Calu3 (cell line): ENCODE results near the gene PLA2G7. TPM values are rescaled to one million over a fixed set of nuclear protein-coding genes. Genes with fewer than 3 reads are reported as not detected.
"Not testable (repeated sequence)": the region's sequence is repeated elsewhere in the genome, so short reads cannot be mapped to it uniquely, and the experiment has no call there.

Source experiments
- BruUV-seq: library from RNA; stranded (reverse); fragments of 400-500 nt; replicated peaks from 2 replicates; lab custom pipeline; 2021; lab: Mats Ljungman, UMichigan
- CTCF ChIA-PET: fragments of 300-600 bp; sonication (Branson Sonifier 250); formaldehyde crosslinking; loops from one replicate; lab custom pipeline; 2022; ENCODE audit warnings: antibody characterized with exemption; lab: Charles Lee
- DNase-seq: peaks from one replicate; pipeline ENCODE4 v3.0.0; 2022
- H3K27ac Mint-ChIP-seq: one replicate; pipeline ENCODE4 v1.8.0; 2022; ENCODE audit warnings: mixed read lengths; ENCODE audit not compliant: unreplicated experiment
- H3K27me3 Mint-ChIP-seq: one replicate; pipeline ENCODE4 v1.8.0; 2022; ENCODE audit warnings: mixed read lengths; ENCODE audit not compliant: unreplicated experiment
- H3K36me3 Mint-ChIP-seq: one replicate; pipeline ENCODE4 v1.8.0; 2022; ENCODE audit warnings: mild to moderate bottlenecking, moderate library complexity, mixed read lengths; ENCODE audit not compliant: insufficient read depth, unreplicated experiment
- H3K4me1 Mint-ChIP-seq: one replicate; pipeline ENCODE4 v1.8.0; 2022; ENCODE audit warnings: mild to moderate bottlenecking, low read depth, mixed read lengths; ENCODE audit not compliant: unreplicated experiment
- H3K4me3 Mint-ChIP-seq: one replicate; pipeline ENCODE4 v1.8.0; 2022; ENCODE audit warnings: mild to moderate bottlenecking, low read depth, moderate library complexity, mixed read lengths; ENCODE audit not compliant: unreplicated experiment
- H3K9me3 Mint-ChIP-seq: one replicate; pipeline ENCODE4 v1.8.0; 2022; ENCODE audit warnings: low read depth, mixed read lengths; ENCODE audit not compliant: unreplicated experiment
- intact Hi-C: fragments of 100-400 bp; cut with micrococcal nuclease; formaldehyde crosslinking; loops from one replicate; pipeline ENCODE4 v1.10.0; 2022; ENCODE audit not compliant: unreplicated experiment
- total RNA-seq: library from RNA; stranded (reverse); gene quantifications from 2 replicates; pipeline ENCODE4 v1.2.3, GENCODE V29; 2022
- TF ChIP-seq, protein P1 (sequence below): fragments of 200-600 bp; IDR thresholded peaks from one replicate; pipeline ENCODE4 v1.8.0; 2022; ENCODE audit warnings: antibody characterized with exemption; ENCODE audit not compliant: unreplicated experiment

PLA2G7 gene
- total RNA-seq, 1 experiment from 2014 or later: 1.9 TPM

DNA sequence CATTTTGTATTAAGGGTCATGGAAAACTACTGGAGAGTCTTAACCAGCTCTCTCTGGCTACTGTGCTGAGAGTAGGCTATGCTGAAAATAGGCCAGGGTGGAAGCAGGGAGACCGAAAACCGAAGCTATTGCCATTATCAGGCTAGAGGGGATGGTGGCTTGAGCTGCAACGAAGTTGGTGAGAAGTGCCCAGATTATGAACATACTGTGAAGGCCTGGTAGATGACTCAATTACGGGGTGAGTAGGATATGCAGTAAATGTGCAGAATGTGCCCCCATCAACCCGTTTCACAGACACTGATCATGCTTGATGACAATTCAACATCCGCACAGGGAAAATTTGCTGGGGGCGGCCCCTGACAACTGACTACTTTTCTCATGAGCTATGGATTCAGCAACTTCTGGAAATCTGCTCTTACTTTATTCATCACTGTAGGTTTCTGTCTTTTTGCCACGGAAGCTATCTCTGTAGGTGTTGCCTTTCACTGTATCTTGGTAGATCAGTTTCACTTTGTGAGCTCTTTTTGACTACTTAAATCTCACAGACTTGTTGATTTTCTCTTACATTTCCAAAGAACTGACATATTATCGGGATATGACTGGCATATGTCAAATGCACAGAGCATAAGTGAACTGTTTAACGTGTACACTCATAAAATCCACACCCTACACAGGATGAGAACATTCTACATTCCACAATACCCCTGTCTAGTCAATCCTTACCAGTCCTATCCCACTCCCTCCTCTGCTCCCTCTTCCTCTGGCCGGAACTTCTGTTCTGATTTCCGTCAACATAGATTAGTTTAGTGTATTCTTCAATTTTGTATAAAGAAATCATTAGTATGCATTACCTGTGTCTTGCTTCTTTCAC, 42.5 kb upstream of the PLA2G7 start:
- H3K36me3 Mint-ChIP-seq: peaks cover 4% of the 10 kb centered on the region
- CTCF ChIA-PET: no interaction called here
- H3K9me3 Mint-ChIP-seq: no peaks in the 10 kb centered on the region

DNA sequence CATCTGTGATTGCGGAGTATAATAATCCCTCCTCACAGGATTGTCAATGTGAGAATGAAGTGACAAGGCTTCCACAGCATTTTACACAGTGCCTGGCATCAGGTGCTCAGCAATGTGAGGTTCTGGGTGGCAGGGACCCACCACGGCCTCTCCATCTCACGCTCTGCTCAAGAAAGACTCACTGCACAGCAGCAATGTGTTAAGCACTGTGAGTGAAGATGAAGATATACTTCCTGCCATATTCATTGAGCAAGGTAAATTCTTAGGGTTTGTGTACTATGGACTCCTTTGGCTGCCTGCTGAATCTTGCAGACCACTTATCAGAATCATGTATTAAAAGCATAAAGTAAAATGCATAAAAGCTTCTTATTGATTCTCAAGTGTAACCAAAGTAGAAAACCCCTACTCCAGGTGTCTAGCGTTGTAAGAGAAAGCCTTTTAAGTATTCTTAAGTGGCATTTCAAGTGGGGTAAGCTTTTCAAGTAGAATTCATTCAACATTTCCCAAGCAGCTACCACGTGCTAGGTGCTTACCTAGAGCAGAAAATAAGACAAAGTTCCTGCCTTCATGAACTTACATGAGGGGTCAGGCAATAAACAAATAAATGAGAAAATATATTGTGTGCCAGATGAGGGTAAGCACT, 41.0 kb upstream of the PLA2G7 start:
- Mint-ChIP-seq H3K36me3 (no peaks in the 10 kb centered on the region), H3K9me3 (no peaks in the 10 kb centered on the region), H3K27ac (no peak overlapping the region), H3K4me1 (no peaks in the 10 kb centered on the region), H3K27me3 (no peaks in the 10 kb centered on the region), H3K4me3 (no peak overlapping the region)
- TF ChIP-seq, protein P1, sequence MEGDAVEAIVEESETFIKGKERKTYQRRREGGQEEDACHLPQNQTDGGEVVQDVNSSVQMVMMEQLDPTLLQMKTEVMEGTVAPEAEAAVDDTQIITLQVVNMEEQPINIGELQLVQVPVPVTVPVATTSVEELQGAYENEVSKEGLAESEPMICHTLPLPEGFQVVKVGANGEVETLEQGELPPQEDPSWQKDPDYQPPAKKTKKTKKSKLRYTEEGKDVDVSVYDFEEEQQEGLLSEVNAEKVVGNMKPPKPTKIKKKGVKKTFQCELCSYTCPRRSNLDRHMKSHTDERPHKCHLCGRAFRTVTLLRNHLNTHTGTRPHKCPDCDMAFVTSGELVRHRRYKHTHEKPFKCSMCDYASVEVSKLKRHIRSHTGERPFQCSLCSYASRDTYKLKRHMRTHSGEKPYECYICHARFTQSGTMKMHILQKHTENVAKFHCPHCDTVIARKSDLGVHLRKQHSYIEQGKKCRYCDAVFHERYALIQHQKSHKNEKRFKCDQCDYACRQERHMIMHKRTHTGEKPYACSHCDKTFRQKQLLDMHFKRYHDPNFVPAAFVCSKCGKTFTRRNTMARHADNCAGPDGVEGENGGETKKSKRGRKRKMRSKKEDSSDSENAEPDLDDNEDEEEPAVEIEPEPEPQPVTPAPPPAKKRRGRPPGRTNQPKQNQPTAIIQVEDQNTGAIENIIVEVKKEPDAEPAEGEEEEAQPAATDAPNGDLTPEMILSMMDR: no peak
- DNase-seq: no peak
- intact Hi-C loops: no loop called here
- CTCF ChIA-PET: no interaction called here
- no TSS peak for BruUV-seq

More for the DNA sequence above, 42.5 kb upstream of the PLA2G7 start:
- Mint-ChIP-seq H3K4me1 (no peaks in the 10 kb centered on the region), H3K4me3 (no peak overlapping the region), H3K27me3 (no peaks in the 10 kb centered on the region), H3K27ac (no peak overlapping the region)
- no peak for DNase-seq
- intact Hi-C loops: no loop called here
- TF ChIP-seq, protein P1: no peak
- no TSS peak for BruUV-seq

DNA sequence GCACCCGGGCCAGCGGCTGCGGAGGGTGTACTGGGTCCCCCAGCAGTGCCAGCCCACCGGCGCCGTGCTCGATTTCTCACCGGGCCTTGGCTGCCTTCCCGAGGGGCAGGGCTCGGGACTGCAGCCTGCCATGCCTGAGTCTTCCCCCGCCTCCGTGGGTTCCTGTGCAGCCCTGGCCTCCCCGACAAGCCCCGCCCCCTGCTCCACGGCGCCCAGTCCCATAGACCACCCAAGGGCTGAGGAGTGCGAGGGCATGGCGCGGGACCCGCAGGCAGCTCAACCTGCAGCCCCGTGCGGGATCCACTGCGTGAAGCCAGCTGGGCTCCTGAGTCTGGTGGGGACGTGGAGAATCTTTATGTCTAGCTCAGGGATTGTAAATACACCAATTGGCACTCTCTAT, 39.6 kb upstream of the PLA2G7 start:
- H3K4me1 Mint-ChIP-seq, BruUV-seq, intact Hi-C loops, H3K36me3 Mint-ChIP-seq, DNase-seq, H3K27me3 Mint-ChIP-seq, H3K9me3 Mint-ChIP-seq, H3K4me3 Mint-ChIP-seq, H3K27ac Mint-ChIP-seq: not testable (repeated sequence)
- CTCF ChIA-PET: interaction anchor here (0.6 kb wide), 1 partner anchor 1664 kb away, joined by 3 read pairs; no protein-coding TSS in a partner anchor

DNA sequence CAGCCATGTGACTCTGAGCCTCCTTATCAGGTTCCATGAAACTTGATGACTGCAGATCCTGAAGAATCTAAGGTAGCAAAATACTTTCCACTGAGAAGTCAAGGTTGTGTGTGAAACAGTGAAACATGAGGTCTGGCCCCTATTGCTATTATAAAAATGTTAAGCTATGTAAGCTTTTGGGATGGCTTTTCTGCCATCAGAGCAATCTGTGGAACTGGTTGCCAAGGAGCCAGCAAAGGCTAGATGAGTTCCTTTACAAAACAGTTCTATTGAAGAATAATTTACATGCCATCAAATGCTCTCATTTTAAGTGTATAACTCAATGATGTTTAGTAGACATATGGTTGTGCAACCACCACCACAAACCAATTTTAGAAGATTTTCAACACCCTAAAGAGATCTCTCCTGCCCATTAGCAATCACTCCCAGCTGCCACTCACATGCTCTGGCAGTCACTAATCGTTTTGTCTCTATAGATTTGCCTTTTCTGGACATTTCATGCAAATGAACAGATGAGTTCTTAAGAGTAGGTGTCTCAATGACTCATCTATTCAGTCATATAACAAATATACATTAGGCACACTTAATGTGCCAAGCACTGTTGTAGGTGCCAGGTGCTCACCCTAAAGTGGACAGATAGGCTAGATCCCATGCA, 38.2 kb upstream of the PLA2G7 start:
- intact Hi-C loops: no loop called here
- no peak overlapping the region for H3K27ac Mint-ChIP-seq
- no peaks in the 10 kb centered on the region for H3K36me3 Mint-ChIP-seq
- no peaks in the 10 kb centered on the region for H3K27me3 Mint-ChIP-seq
- no peak overlapping the region for H3K4me3 Mint-ChIP-seq
- H3K4me1 Mint-ChIP-seq: no peaks in the 10 kb centered on the region
- BruUV-seq: no TSS peak
- CTCF ChIA-PET: interaction anchor here (0.7 kb wide), 1 partner anchor 54 kb away, joined by 4 read pairs; no protein-coding TSS in a partner anchor
- no peak for DNase-seq
- H3K9me3 Mint-ChIP-seq: no peaks in the 10 kb centered on the region
- TF ChIP-seq, protein P1: no peak
